ENCODE data around the gene CNTNAP2. TPM values are rescaled to one million over a fixed set of nuclear protein-coding genes. Genes with fewer than 3 reads are reported as not detected.

CNTNAP2 gene
- total and polyA plus RNA-seq, 2 of the 8 experiments (the other 6 are each of a cell fraction or from before 2014, with no cell fraction given) = 27.9 to 71.0 TPM

DNA sequence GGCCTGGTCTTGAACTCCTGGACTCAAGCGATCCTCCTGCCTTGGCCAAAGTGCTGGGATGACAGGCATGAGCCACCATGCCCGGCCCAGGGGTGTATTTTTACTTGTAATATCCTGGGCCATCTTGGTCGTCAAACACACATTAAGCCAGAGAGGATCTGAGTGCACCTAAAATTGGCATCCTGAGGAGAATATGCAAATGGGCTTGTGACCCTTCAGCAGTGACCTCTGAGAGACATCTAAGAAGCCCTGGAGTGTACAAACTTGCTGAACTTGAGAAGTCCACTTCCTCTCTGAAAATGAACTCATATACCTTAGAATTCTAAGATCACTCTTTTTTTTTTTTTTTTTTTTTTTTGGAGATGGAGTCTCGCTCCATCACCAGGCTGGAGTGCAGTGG is 2102.0 kb downstream of the CNTNAP2 start (continued):
- TF ChIP-seq CHD7 (IDR thresholded peaks at IDR 0.05; ENCODE audit: insufficient replicate concordance, low read length) (no peak), TCF12 (IDR thresholded peaks at IDR 0.05; ENCODE audit: low read depth, low read length) (no peak), CBX5 (IDR thresholded peaks at IDR 0.05; ENCODE audit: low read depth, low read length) (no peak), PHF8 (conservative IDR thresholded peaks at IDR 0.05; ENCODE audit: low read depth, low read length) (no peak), RNF2 (IDR thresholded peaks at IDR 0.05; ENCODE audit: borderline replicate concordance, low read depth, low read length, missing control alignments, poor library complexity, severe bottlenecking) (no peak), JUN (IDR thresholded peaks at IDR 0.05; ENCODE audit: low read depth, low read length) (no peak), EGR1 (IDR thresholded peaks at IDR 0.05; ENCODE audit: borderline replicate concordance, low read depth, low read length) (no peak), SIX5 (IDR thresholded peaks at IDR 0.05; ENCODE audit: low read depth, low read length) (no peak), RFX5 (IDR thresholded peaks at IDR 0.05; ENCODE audit: borderline replicate concordance, low read depth, low read length) (no peak), GTF2F1 (IDR thresholded peaks at IDR 0.05; ENCODE audit: borderline replicate concordance, low read depth, low read length) (no peak), TEAD4 (IDR thresholded peaks at IDR 0.05; ENCODE audit: low read depth, low read length) (no peak), RAD21 (IDR thresholded peaks at IDR 0.05 in 1 of 2, conservative IDR thresholded peaks at IDR 0.05 in 1 of 2; ENCODE audit: low read depth in 2 of 2, low read length in 2 of 2) (no peak)
